NB4 (cell line): ENCODE results near the gene KYNU.

Experiments
- CTCF ChIP-seq: IDR thresholded peaks from one replicate; pipeline ENCODE4 v1.5.1; 2012; ENCODE audit warnings: low read depth, low read length
- POLR2A ChIP-seq: IDR thresholded peaks from 2 replicates; pipeline ENCODE4 v1.6.1; 2011; ENCODE audit warnings: mild to moderate bottlenecking; ENCODE audit not compliant: insufficient read length; ENCODE audit errors: extremely low read depth

GRCh38 chr2:142980246-142981068 lies 103.0 kb downstream of the KYNU start:
- TF ChIP-seq CTCF (peak; percentile 27), POLR2A (no peak)
